Activated naive CD4-positive, alpha-beta T cell treated with anti-CD3 and anti-CD28 coated beads for 36 hours (primary cell): ENCODE measurements around the gene PFKFB2. TPM values are rescaled to one million over a fixed set of nuclear protein-coding genes. Genes with fewer than 3 reads are reported as not detected.

Source experiments
- CTCF ChIA-PET: fragments of 350-600 bp; sonication (Branson Sonifier 250); formaldehyde crosslinking; loops from one replicate; lab custom pipeline; 2021; ENCODE audit warnings: antibody characterized with exemption; lab: Charles Lee
- DNase-seq: peaks from one replicate; pipeline ENCODE4 v3.0.0-alpha.2; 2020
- H3K27ac Mint-ChIP-seq: one replicate; pipeline ENCODE4 v1.8.0; 2021; ENCODE audit warnings: mild to moderate bottlenecking, mixed read lengths
- H3K27me3 Mint-ChIP-seq: one replicate; pipeline ENCODE4 v1.8.0; 2021; ENCODE audit warnings: low read depth, mixed read lengths
- H3K36me3 Mint-ChIP-seq: one replicate; pipeline ENCODE4 v1.8.0; 2021; ENCODE audit warnings: low read depth, mixed read lengths
- H3K4me1 Mint-ChIP-seq: one replicate; pipeline ENCODE4 v1.8.0; 2021; ENCODE audit warnings: low read depth, mixed read lengths
- H3K4me3 Mint-ChIP-seq: one replicate; pipeline ENCODE4 v1.8.0; 2021; ENCODE audit warnings: mild to moderate bottlenecking, moderate library complexity, mixed read lengths
- H3K9me3 Mint-ChIP-seq: one replicate; pipeline ENCODE4 v1.8.0; 2021; ENCODE audit warnings: mixed read lengths
- intact Hi-C: fragments of 100-400 bp; cut with micrococcal nuclease; formaldehyde crosslinking; loops from one replicate; pipeline ENCODE4 v1.15.1; 2023
- total RNA-seq, 2 experiments: library from RNA; stranded (reverse); gene quantifications; one replicate each; pipeline ENCODE4 v1.2.3, GENCODE V29; 2021

PFKFB2 gene
- total RNA-seq, result 1 to 10 TPM; 3.4 to 6.2 TPM

DNA sequence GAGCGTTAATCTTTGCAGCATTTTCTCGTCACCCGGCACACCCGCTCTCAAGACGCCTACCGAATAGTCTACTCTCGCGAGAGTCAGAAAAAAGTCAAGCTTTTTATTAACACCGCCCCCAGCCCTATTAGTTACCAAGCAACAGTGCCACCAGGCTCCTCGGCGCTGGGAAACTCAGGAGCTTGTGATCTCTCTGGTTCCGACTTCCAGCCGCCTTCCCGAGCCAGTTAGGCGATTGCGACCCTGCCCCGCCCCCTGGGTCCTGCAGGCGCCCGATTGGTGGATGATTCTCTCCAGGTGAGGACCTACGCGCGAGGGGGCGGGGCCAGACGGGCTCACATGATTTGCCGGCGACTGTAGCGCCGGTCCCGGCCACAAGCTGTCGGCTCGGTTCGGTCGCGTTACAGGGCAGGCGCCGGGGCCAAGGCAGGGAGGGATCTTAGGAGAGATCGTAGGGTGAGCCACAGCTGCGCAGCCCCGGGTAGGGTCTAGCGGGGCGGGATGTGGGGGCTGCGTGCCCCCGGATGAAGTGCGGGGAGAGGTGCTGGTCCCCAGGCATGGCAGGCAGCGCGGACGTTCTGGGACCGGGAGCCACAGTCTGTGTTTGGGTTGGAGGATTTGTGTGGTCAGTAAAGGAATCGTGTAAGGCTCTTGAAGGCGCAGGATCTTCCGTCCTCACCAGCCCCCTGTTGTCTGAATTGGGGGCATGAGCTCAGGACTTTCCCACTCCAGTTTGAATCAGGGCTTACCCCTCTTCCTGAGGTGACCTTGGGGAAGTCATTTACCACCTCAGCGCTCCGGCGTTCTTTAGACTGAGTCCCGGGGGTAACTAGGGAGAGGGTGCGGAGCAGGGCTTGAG is at the start of gene PFKFB2:
Gene PFKFB2, plus strand, starts transcription at position 365 of the 859 bp plus-strand sequence. CDS start 1,443 bp downstream, outside the sequence.
- Mint-ChIP-seq H3K36me3 (peaks cover 6% of the 10 kb centered on the region), H3K9me3 (no peaks in the 10 kb centered on the region), H3K27ac (peak within 1 kb of the TSS; percentile 68), H3K27me3 (no peaks in the 10 kb centered on the region), H3K4me1 (peaks cover 36% of the 10 kb centered on the region), H3K4me3 (peak within 1 kb of the TSS; percentile 97)
- CTCF ChIA-PET, result interaction anchor here (0.7 to 1.7 kb wide), 9 partner anchors 17 to 508 kb away, joined by 3 to 6 read pairs (median 3); partner anchors contain the start of gene IL20
- intact Hi-C loops, result loop anchor here (5.0 kb wide), 4 partner anchors 284 to 809 kb away; no protein-coding TSS in a partner anchor
- peak; percentile 97 for DNase-seq

GRCh38 chr1:207004931-207005830 is 47.9 kb upstream of the PFKFB2 start:
- H3K27ac Mint-ChIP-seq, result no peak overlapping the region
- peaks cover 2% of the 10 kb centered on the region for H3K27me3 Mint-ChIP-seq
- no peaks in the 10 kb centered on the region for H3K36me3 Mint-ChIP-seq
- H3K4me3 Mint-ChIP-seq, result no peak overlapping the region
- CTCF ChIA-PET, result interaction anchor here (0.7 to 4.4 kb wide), 24 partner anchors 8 to 426 kb away, joined by 3 to 23 read pairs (median 4); partner anchors contain the start of gene C1orf116
- DNase-seq, result peak; percentile 62
- no peaks in the 10 kb centered on the region for H3K9me3 Mint-ChIP-seq
- intact Hi-C loops, result loop anchor here (5.0 kb wide), 1 partner anchor 72 kb away; no protein-coding TSS in a partner anchor
- peaks cover 2% of the 10 kb centered on the region for H3K4me1 Mint-ChIP-seq

DNA sequence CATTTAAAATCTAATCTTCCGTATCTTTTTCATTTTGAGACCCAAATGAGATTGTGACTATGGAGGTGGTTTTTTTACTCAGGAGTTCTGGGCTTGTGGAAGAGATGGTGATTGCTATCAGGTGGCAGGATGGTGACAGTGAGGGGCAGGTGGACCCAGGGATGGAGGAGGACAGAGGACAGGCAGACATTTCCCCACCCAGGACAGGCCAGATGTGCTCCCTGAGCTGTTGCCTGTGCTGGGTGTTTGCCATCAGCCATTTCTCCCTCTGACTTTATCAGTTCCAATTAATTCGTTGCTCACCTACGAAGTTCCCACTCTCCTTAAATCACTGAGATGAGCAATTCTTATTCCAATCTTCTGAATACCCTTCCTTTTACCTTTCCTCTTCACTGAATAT is 47.0 kb upstream of the PFKFB2 start:
- CTCF ChIA-PET, result interaction anchor here (0.8 to 4.4 kb wide), 14 partner anchors 7 to 85 kb away, joined by 3 to 23 read pairs (median 4); partner anchors contain the start of genes C1orf116 and FCMR
- Mint-ChIP-seq H3K27me3 (peaks cover 2% of the 10 kb centered on the region), H3K4me1 (peaks cover 2% of the 10 kb centered on the region), H3K4me3 (no peak overlapping the region), H3K36me3 (no peaks in the 10 kb centered on the region), H3K9me3 (no peaks in the 10 kb centered on the region), H3K27ac (no peak overlapping the region)
- intact Hi-C loops, result loop anchor here (5.0 kb wide), 1 partner anchor 71 kb away; no protein-coding TSS in a partner anchor
- no peak for DNase-seq

DNA sequence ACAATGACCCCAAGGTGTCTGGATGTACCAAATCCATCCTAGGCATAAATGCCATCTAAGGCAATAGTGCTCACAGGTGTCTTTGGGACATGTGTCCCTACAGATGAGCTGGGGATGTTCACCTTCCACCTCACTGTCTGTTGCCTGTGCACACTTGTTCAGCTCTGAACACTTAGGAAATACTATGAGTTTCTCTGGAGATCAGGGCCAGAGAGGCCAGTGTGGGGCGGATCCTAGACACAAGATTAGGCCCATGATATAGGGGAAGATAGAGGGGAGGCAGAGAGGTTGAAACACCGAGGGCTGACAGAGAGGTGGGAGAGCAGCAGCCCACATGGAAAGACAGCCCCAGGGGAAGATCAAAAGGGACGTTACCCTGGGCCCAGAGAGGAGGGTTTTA is 46.2 kb upstream of the PFKFB2 start:
- Mint-ChIP-seq H3K4me3 (no peak overlapping the region), H3K27me3 (peaks cover 2% of the 10 kb centered on the region), H3K4me1 (peaks cover 2% of the 10 kb centered on the region), H3K9me3 (no peaks in the 10 kb centered on the region), H3K27ac (no peak overlapping the region), H3K36me3 (no peaks in the 10 kb centered on the region)
- intact Hi-C loops, result loop anchor here (5.0 kb wide), 1 partner anchor 70 kb away; no protein-coding TSS in a partner anchor
- CTCF ChIA-PET, result interaction anchor here (0.9 to 4.3 kb wide), 8 partner anchors 13 to 85 kb away, joined by 3 to 23 read pairs (median 6); partner anchors contain the start of gene FCMR
- DNase-seq, result no peak

DNA sequence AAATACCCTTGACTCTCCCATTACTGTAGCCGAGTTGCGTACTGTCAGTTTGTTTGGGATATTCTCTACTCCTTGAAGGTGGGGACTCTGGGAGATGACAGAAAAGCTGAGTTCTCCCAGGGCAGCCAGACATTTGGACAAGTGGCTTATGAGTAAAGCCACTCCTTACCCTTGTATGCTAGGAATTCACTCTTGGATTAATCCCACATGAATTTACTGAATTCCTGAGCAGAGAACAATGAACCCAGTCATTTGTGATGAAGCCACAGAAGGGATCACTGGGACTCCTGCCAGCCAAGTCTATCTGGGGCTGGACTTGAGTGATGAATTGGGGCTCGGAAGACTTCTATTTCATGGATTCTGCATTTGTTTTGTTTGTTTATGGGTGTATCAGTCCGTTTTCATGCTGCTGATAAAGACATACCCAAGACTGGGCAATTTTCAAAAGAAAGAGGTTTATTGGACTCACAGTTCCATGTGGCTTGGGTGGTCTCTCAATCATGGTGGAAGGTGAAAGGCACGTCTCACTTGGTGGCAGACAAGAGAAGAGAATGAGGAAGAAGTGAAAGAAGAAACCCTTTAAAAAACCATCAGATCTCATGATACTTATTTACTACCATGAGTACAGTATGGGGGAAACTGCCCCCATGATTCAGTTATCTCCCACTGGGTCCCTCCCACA is 45.6 kb upstream of the PFKFB2 start:
- H3K4me3 Mint-ChIP-seq, result no peak overlapping the region
- H3K36me3 Mint-ChIP-seq, result no peaks in the 10 kb centered on the region
- peaks cover 2% of the 10 kb centered on the region for H3K4me1 Mint-ChIP-seq
- intact Hi-C loops, result loop anchor here (5.0 kb wide), 1 partner anchor 70 kb away; no protein-coding TSS in a partner anchor
- DNase-seq, result no peak
- H3K9me3 Mint-ChIP-seq, result no peaks in the 10 kb centered on the region
- CTCF ChIA-PET, result interaction anchor here (1.2 to 4.3 kb wide), 4 partner anchors 12 to 62 kb away, joined by 3 to 23 read pairs (median 8); no protein-coding TSS in a partner anchor
- no peak overlapping the region for H3K27ac Mint-ChIP-seq
- H3K27me3 Mint-ChIP-seq, result peaks cover 2% of the 10 kb centered on the region

DNA sequence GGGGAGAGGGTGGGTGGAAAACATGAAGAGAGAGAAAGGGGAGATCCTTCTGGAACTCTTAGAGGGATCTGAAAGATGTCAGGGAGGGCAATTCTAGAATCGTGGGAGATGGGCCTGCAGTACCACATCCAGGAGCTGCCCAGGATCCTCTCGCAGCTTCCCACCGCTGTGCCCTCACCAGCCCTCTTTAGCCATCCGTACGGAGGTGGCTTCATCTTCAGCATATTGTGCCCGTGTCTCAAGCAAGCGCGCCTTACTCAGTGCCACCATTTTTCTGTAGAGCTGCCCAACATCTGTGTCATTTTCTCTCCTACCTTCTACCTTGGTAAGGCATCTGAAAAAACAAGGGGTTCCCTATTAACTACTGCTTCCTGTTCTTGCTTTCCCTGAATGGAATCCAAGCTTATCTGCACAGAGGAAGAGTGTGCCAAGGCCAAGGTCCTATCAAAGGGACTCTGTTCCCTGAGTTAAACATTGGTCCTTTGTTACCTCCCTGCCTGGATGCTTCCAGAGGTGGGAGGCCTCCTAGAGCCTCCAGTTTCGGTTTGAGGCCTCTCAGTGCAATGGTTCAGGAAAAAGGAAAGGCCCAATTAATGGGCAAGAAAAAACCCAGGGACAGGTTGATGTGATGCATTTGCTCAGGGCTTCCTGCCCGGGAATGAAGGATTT is 43.8 kb upstream of the PFKFB2 start:
- DNase-seq, result no peak
- peaks cover 5% of the 10 kb centered on the region for H3K27me3 Mint-ChIP-seq
- H3K27ac Mint-ChIP-seq, result no peak overlapping the region
- CTCF ChIA-PET, result interaction anchor here (1.1 kb wide), 1 partner anchor 12 kb away, joined by 3 read pairs; no protein-coding TSS in a partner anchor
- H3K4me3 Mint-ChIP-seq, result no peak overlapping the region
- peaks cover 2% of the 10 kb centered on the region for H3K4me1 Mint-ChIP-seq
- intact Hi-C loops, result loop anchor here (5.0 kb wide), 1 partner anchor 68 kb away; no protein-coding TSS in a partner anchor
- no peaks in the 10 kb centered on the region for H3K9me3 Mint-ChIP-seq
- H3K36me3 Mint-ChIP-seq, result no peaks in the 10 kb centered on the region

DNA sequence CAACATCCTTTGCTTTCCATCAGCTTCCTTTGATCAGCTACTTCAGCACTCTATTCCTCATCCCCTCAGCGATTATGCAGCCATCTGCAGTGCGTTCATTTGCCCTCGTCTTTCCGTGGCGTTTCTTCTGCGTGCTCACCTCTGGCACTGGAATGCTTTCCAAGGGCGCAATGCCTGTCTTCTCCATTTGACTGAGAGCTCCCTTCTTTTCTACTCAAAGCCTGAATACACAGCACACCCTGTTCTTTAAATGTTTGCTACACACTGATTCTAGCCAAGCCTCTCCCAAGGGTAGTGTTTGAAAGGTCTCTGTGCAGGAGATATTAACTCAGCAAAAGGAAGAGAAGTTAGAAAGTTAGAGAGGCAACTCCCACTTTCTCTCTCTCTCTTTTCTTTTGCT is 43.1 kb upstream of the PFKFB2 start:
- H3K27me3 Mint-ChIP-seq, result peaks cover 8% of the 10 kb centered on the region

GRCh38 chr1:207010726-207011125 is 42.3 kb upstream of the PFKFB2 start:
- H3K36me3 Mint-ChIP-seq, result no peaks in the 10 kb centered on the region
- intact Hi-C loops, result no loop called here
- DNase-seq, result no peak
- H3K27me3 Mint-ChIP-seq, result peaks cover 6% of the 10 kb centered on the region
- no peaks in the 10 kb centered on the region for H3K9me3 Mint-ChIP-seq
- CTCF ChIA-PET, result interaction anchor here (0.8 to 1.1 kb wide), 2 partner anchors 28 to 65 kb away, joined by 3 to 4 read pairs; no protein-coding TSS in a partner anchor
- no peak overlapping the region for H3K27ac Mint-ChIP-seq
- no peak overlapping the region for H3K4me3 Mint-ChIP-seq
- no peaks in the 10 kb centered on the region for H3K4me1 Mint-ChIP-seq

More for the DNA sequence above, 43.1 kb upstream of the PFKFB2 start:
- Mint-ChIP-seq H3K9me3 (no peaks in the 10 kb centered on the region), H3K4me3 (no peak overlapping the region), H3K4me1 (no peaks in the 10 kb centered on the region), H3K27ac (no peak overlapping the region), H3K36me3 (no peaks in the 10 kb centered on the region)
- DNase-seq, result no peak
- intact Hi-C loops, result loop anchor here (5.0 kb wide), 1 partner anchor 67 kb away; no protein-coding TSS in a partner anchor
- CTCF ChIA-PET, result no interaction called here

DNA sequence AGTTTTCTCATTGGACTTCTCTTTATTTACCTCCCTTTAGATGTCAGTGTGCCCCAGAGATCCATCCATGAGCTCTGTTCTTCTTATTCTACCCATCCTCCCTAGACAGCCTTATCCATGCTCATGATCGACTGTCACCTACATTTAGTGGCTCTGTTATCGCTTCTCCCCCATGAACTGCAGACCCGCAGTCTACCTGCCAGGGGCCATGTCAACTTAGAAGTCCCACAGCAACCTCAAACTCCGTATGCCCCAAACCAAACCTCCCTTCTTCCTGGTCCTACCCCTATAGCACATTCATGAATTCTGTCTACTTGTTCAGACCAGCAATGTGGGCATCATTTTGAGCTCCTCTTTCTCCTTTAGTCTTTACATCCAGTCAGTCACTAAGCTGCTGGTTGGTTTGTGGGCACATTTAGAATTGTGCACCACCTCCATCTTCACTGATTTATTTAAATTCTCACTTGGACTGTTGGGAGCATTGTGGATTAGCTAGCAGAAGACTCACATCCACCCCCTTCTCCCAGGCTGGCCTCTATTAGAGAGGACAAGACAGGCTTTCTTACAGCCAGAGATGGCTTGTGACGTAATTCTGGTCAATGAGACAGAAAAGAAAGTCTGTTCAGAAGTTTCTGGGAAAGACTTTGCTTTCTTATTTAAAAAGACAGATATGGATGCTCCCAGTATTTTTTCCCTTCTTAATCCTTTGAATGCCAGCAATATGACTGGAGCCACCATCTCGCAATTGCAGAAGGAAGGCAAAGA is 39.6 kb upstream of the PFKFB2 start:
- intact Hi-C loops, result no loop called here
- CTCF ChIA-PET, result interaction anchor here (0.7 kb wide), 1 partner anchor 8 kb away, joined by 3 read pairs; no protein-coding TSS in a partner anchor
- H3K4me1 Mint-ChIP-seq, result no peaks in the 10 kb centered on the region
- H3K36me3 Mint-ChIP-seq, result no peaks in the 10 kb centered on the region
- no peak overlapping the region for H3K4me3 Mint-ChIP-seq
- H3K27me3 Mint-ChIP-seq, result peaks cover 6% of the 10 kb centered on the region
- no peak overlapping the region for H3K27ac Mint-ChIP-seq
- no peaks in the 10 kb centered on the region for H3K9me3 Mint-ChIP-seq
- no peak for DNase-seq

GRCh38 chr1:207014728-207015127 is 38.3 kb upstream of the PFKFB2 start:
- H3K36me3 Mint-ChIP-seq, result no peaks in the 10 kb centered on the region
- intact Hi-C loops, result no loop called here
- no peaks in the 10 kb centered on the region for H3K4me1 Mint-ChIP-seq
- H3K9me3 Mint-ChIP-seq, result no peaks in the 10 kb centered on the region
- DNase-seq, result no peak
- H3K27ac Mint-ChIP-seq, result no peak overlapping the region
- no peak overlapping the region for H3K4me3 Mint-ChIP-seq
- CTCF ChIA-PET, result interaction anchor here (1.8 kb wide), 1 partner anchor 9 kb away, joined by 7 read pairs; no protein-coding TSS in a partner anchor
- peaks cover 6% of the 10 kb centered on the region for H3K27me3 Mint-ChIP-seq
